C4-2B (cell line): ENCODE data around the gene BICDL1.

Experiments
- H3K27ac ChIP-seq: fragments of 450-650 bp; 2 replicates; pipeline ENCODE4 v1.5.1; 2017
- ZFX ChIP-seq: fragments of 450-650 bp; IDR thresholded peaks from 2 replicates; pipeline ENCODE4 v1.6.1; 2017
- TF ChIP-seq, protein P1 (sequence below): fragments of 450-650 bp; conservative IDR thresholded peaks from 2 replicates; pipeline ENCODE4 v1.5.1; 2017; ENCODE audit warnings: mild to moderate bottlenecking

The BICDL1 gene

DNA sequence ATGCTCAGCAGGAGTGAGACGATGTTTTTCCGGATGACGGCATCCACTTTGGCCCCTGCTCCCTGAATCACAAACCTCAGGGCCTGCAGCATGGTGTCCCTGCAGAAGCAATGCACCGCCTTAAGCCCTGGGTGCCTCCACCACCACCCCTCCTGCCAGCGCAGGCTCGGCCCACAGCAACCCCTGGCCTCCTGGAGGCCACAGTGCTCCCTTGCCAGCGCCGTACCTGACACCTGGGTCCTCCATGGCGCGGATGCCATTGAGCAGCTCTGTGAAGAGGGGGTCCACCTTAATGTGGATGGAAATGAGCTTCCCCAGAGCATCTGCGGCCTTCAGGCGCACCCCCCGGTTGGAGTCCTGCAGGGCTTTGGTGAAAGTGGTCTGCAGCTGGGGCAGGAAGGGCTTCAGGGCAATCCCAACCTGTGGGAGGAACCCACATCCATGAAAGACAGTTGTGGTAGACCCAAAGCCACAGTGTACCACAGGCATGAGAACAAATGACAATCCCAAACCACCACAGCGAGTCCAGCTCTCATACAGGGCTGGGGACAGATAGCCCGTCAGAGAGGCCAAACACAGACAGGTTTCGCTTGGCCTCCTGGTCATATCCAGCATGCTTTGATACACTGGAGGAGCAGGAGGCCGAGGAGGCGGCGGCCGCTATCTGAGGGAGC is 145.4 kb downstream of the BICDL1 start:
- no peak overlapping the region for H3K27ac ChIP-seq
- TF ChIP-seq, protein P1, sequence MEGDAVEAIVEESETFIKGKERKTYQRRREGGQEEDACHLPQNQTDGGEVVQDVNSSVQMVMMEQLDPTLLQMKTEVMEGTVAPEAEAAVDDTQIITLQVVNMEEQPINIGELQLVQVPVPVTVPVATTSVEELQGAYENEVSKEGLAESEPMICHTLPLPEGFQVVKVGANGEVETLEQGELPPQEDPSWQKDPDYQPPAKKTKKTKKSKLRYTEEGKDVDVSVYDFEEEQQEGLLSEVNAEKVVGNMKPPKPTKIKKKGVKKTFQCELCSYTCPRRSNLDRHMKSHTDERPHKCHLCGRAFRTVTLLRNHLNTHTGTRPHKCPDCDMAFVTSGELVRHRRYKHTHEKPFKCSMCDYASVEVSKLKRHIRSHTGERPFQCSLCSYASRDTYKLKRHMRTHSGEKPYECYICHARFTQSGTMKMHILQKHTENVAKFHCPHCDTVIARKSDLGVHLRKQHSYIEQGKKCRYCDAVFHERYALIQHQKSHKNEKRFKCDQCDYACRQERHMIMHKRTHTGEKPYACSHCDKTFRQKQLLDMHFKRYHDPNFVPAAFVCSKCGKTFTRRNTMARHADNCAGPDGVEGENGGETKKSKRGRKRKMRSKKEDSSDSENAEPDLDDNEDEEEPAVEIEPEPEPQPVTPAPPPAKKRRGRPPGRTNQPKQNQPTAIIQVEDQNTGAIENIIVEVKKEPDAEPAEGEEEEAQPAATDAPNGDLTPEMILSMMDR, result no peak
- TF ChIP-seq ZFX, result no peak

- TF ChIP-seq, protein P1, result no peak
- TF ChIP-seq ZFX, result no peak
- no peak overlapping the region for H3K27ac ChIP-seq
Observed at GRCh38 chr12:120136093-120136770, 147.2 kb downstream of the BICDL1 start.

GRCh38 chr12:120137833-120138232 is 148.8 kb downstream of the BICDL1 start:
- no peak for TF ChIP-seq ZFX
- TF ChIP-seq, protein P1, result no peak
- no peak overlapping the region for H3K27ac ChIP-seq

DNA sequence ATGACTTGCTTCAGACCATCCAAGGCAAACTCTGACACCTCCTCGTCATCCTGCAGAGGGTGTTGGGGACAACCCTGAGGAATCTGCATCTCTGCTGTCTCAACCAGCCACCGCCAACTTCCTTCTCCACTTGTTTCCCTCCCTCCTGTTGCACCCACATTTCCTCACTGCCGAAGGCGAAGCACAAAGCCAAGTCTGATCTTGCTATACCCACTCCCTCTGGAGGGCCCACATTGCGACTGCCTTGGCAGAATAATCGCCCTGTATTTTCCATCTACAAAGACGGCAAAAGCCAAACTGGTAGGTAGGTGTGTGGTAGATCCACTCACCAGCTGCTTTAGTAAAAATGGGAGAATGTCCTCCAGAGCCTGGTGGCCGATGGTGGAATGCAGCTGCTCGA is 149.3 kb downstream of the BICDL1 start:
- no peak overlapping the region for H3K27ac ChIP-seq
- no peak for TF ChIP-seq ZFX
- TF ChIP-seq, protein P1, result no peak

GRCh38 chr12:120139958-120140357 is 150.9 kb downstream of the BICDL1 start:
- no peak overlapping the region for H3K27ac ChIP-seq
- TF ChIP-seq, protein P1, result no peak
- TF ChIP-seq ZFX, result no peak

DNA sequence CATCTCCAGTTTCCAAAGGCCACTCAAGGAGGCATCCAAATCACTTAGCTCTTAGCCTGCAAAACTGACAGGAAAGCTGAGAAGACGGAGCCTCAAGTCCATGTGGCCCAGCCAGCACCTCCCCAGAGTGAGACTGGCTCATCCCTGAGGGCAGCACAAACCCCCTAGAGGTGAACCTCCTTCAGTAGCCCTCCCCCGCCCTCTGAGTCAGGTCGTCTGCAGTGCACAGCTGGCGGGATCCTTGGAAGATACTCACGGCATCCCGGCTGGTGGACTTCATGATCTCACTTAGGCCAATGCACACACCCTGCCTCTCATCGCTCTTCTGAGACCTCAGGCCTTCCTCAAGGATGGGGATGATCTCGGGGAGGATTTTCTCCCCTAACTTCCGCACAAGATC is 151.6 kb downstream of the BICDL1 start:
- H3K27ac ChIP-seq, result no peak overlapping the region
- TF ChIP-seq ZFX, result no peak
- TF ChIP-seq, protein P1, result no peak

DNA sequence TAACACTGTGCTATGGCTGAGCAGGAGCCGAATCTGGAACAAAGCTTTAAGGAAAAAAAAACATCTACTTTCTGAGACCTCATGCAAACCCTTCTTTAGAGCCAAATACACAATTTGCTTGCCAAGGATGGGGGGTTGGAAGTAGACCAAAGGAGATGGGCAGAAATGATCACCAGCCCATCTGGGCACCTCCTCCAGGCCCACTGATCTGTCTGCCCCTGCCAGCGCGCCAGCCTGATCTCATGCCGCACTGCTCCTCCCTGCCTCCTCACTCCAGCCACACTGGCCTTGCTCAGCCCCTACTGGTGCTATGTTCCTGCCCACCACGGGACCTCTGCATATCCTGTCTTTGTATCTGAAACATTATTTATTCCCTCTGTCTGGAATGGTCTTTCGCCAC is 152.3 kb downstream of the BICDL1 start:
- TF ChIP-seq ZFX, result no peak
- TF ChIP-seq, protein P1, result no peak
- H3K27ac ChIP-seq, result no peak overlapping the region
